HG02885 (cell line): ENCODE results near the gene UGT8.
A peak's percentile ranks its signal among the peaks of the same experiment; 100 is the strongest.
"Not testable (repeated sequence)": the region's sequence is repeated elsewhere in the genome, so short reads cannot be mapped to it uniquely, and the experiment has no call there.

Experiments used
- ATAC-seq: cut with Tn5 transposase; IDR thresholded peaks from one replicate; pipeline ENCODE4 v1.9.1; 2021; ENCODE audit warnings: mild to moderate bottlenecking; ENCODE audit not compliant: unreplicated experiment, poor library complexity

UGT8 gene, protein sequence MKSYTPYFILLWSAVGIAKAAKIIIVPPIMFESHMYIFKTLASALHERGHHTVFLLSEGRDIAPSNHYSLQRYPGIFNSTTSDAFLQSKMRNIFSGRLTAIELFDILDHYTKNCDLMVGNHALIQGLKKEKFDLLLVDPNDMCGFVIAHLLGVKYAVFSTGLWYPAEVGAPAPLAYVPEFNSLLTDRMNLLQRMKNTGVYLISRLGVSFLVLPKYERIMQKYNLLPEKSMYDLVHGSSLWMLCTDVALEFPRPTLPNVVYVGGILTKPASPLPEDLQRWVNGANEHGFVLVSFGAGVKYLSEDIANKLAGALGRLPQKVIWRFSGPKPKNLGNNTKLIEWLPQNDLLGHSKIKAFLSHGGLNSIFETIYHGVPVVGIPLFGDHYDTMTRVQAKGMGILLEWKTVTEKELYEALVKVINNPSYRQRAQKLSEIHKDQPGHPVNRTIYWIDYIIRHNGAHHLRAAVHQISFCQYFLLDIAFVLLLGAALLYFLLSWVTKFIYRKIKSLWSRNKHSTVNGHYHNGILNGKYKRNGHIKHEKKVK

DNA sequence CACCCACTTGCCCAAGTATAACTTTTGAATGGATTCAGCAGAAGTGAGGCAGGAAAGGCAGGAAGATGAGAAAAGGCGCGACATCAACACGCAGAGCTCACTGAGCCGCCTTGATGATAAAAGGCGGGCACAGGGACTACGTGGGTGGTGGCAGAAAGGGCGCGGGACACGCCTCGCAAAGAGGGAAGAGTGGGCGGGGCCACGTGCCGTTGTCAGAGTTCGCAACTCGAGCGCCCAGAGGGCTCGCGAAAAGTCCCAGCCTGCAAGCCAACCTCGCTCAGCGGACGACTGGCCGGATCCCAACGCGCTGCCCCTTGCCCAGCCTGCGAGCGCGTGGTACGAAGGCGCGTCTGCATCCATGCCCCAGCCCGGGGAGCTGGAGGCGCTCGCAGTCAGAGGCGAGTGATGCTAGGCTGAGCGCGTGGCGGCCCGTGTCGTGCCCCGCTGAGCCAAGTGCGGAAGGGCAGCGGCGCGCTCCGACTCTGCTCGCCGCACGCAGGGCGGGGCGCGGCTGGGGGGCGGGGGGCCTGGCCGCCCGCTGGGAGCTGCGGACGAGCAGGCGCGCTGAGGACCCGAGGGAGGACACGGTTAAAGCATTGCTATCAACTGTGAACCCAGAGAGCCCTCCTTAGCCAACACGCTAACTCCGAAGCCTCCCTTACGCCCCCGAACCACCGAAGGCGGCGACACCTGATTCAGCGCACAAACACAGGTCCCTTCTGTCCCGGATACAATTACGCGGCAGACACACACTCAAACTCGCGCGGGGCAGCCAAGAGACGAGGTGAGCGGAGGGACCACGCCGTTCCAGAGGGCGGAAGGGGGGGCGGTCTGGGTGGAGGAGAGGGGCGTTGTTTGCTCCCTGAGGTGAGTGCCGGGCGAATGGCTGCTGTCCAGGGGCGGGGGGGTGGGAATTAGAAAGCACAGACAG lies at the start of gene UGT8:
TSS of gene UGT8 (plus strand) at position 617 of the 931 bp plus-strand sequence. CDS start 24,074 bp downstream, outside the sequence.
- peak; percentile 41 for ATAC-seq

DNA sequence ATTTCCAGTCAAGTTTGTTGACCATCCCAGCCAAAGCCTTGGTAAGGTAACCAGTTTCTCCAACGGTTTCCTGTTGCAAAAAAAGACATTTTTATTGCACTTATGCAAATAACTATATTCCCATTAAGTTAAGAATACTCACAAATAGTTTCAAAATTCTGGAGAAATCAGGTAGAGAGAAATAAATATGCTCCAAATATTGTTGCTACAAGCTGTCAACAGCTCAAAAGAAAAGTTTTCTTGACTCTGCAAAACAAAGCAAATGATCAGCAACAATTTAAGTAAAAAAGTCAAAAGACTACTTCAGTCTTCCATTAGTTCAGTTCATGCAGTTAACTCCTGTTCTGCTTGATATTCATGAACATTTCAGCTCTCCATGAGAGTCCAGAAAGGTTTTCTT lies 49.0 kb upstream of the UGT8 start:
- ATAC-seq = no peak

DNA sequence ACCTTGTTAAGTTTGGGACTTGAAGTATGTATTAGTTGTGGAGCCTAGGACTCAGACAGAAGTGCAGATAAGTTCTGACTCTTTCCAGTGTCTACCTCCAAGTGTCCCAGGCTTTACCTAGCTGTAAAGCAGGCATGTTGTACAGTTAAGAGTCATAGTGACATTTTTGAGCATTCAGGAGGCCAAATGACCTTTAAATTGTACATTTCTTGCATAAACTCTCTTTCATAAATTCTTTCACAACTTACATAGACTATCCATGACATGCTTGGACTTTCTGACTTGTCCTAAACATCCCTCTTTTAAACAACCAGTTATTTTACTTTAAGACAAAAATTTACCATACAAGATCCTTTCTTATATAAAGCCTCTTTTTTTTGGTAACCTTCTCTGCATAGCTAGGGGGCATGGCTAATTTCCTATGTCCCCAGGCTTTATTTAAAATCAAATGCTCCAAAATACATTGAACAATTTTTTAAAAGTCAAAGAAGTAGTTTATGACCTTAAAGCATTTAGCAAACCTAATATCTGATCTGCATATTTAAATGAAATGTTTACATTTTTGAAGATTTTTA lies 40.1 kb upstream of the UGT8 start:
- ATAC-seq = no peak

DNA sequence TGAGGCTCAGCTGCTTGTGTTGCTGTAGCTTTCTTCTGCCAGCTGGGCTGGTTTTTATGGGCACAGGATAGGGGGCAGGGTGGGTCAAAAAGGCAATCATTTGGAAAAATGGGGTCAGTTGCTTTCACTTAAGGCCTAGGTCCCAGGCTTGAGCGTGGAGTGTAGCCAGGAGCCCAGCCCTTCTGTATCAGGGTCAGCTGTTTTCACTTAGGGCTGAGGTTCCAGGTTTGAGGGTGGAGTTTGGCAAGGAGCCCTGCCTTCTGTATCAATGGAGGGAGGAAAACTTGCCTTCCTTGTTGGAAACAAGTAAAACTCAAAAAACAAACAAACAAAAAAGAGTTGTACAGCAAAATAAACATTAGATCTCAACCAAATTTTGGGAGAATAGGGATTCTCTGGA lies 37.0 kb upstream of the UGT8 start:
- no peak for ATAC-seq

DNA sequence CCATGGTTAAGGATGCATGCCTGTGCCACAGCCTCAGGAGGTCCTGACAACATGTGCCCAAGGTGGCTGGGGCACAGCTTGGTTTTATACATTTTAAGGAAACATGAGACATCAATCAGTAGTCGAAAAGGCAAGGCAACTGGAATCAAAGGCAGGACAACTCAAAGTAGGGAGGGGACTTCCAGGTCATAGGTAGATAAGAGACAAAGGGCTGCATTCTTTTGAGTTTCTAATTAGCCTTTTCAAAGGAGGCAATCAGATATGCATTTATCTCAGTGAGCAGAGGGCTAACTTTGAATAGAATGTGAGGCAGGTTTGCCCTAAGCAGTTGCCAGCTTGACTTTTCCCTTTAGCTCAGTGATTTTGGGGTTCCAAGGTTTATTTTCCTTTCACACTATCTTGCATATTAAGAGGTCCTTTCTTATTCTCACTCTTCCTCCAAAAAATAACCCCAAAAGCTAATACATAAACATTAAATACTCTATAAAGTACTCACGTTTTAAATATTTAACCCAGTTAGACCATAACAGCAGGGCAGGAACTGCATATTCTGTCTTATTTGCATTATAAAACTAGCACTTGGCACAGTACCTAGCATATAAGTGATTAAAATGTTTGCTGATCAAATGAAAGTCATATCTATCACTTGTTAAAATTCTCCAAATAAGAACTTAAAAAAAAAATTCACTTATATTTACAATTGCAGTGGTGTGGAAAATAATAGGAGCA lies 36.3 kb upstream of the UGT8 start:
- ATAC-seq = no peak

DNA sequence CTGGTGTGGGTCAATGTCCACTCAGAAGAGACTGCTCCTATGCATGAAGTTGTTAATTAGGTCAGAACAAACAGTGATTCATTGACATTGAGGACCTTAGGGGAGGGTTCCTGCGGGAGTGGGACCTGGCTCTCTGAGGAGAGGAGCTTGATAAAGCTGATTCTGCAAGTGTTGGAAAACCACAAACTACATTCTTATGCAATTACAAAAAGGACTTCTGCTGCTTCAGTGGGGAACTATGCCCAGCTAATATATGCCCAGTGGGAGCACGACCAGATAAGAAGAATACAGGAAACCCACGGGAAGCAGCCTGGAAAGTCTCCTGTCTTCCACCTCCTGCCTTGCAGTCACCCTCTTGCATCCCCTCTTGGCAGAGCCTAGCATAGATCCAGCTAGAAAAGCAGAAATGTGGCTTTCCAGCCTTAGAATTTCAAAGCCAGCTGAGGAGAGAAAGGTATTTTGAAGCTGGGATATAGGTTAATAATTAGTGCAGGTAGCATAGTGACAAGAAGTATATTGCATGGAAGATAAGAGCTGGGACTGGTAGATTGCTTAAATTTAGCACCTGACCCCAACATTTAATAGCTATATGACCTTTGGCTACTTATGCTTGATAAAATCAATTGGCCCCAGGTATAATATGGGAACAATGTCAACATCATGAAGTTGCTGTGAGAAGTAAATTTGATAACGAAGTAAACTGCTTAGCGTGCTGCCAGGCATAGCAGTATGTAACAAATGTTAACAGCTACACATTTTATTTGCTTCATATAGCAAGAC lies 34.9 kb upstream of the UGT8 start:
- no peak for ATAC-seq

DNA sequence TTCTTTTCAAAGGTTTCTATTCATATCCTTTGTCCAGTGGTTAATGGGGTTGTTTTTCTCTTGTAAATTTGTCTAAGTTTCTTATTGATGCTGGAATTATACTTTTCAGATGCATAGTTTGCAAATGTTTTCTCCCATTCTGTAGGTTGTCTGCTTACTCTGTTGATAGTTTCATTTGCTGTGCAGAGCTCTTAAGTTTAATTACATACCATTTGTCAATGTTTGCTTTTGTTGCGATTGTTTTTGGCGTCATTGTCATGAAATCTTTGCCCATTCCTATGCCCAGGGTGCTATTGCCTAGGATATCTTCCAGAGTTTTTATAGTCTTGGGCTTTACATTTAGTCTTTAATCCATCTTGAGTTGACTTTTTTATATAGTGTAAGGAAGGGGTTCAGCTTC lies 21.2 kb upstream of the UGT8 start:
- ATAC-seq = no peak

DNA sequence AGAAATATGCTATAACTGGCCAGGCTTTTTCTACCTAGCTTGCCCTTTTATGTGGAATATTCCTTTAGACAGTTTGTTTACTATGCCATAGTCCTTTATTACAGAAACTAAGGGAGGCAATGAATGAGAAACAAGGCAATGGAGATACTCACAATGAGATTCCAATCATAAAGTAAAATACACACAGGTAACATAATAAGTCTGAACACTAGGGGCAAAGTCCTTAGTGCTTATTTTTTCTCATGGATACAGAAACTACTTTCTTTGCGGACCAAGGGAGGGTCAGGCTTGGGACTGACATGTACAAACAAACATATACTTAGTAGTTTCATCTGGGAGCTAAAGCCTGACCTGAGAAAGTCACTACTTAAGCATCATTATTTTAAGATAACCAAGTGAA lies 16.0 kb upstream of the UGT8 start:
- ATAC-seq = no peak

DNA sequence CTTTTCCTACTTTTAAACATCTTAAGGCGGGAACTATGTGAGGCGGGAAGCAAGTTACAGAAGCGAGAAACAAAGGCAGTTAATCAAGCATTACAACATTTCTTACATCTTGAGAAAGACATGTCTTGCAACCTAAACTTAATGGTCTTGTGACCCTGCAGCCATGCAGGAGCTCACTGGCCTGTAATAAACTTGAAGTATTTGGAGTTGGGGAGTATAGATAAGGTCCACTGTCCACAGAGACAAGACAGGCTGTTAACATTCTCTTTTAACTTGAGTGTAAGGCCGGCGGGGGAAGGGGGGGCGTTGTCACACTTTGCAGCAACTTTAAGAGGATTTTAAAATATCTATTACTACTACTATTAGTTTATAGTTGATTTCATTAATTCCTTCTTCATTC lies 10.3 kb upstream of the UGT8 start:
- ATAC-seq = no peak

DNA sequence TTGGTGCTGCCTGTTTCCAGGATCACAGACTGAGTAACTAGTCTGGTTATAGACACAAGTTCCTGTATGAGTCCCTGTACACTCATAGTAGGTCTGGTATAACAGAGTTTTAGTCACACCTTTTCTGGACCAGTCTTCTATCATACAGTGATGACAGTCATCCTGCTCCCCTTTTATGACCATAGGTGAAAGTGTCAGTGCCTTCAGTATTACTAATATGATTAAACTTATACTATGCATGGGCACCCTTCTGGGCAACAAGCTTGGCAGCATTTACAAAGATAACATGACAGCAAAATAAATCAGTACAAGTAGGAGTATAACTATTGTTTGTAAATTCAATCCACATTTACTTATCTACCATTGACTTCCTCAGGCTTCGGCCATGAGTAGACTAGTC lies 8.2 kb upstream of the UGT8 start:
- ATAC-seq = not testable (repeated sequence)

DNA sequence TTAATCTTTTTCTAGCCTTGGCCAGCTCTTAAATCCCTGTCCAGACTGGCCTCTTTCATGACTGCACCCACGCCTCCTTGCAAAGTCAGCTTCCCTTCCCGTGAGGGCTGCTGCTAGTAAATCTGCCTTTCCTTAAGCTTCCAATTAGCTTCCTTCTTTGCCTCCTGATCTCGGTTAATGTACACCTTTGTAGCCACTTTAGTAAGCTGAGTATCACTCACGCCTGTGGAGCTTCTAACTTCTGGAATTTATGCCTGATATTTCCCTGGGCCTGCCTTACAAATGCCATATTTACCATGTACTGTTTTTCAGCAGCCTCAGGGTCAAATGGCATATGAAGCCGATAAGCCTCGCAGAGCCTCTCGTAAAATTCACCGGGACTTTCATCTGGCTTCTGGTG lies 5.1 kb upstream of the UGT8 start:
- ATAC-seq = no peak

DNA sequence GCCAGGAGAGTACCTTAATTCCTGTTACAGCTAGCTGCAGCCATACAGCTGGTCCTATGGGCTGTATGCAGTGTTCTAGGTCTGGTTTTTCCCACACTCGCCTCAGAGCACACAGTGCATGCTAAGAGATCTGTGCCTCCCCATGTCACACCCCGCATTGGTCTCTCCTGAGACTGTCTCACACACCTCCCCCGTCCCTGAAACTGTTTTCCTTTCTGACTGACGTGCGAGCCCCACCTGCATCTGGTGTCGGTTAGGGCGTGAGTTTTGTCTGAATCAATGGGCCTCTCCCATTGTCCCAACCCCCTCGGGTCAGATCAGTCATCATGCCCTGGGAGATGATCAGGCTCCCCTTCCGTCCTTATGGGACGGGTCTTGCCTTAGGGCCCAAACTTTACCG lies 3.4 kb upstream of the UGT8 start:
- peak; percentile 37 for ATAC-seq

DNA sequence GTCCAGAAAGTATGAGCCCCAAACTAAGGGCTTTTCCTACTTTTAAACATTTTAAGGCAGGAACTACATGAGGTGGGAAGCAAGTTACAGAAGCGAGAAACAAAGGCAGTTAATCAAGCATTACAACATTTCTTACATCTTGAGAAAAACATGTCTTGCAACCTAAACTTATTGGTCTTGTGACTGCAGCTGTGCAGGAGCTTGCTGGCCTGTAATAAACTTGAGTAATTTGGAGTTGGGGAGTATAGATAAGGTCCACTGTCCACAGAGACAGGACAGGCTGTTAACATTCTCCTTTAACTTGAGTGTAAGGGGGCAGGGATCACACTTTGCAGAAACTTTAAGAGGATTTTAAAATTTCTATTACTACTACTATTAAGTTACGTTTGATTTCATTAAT lies 2.7 kb upstream of the UGT8 start:
- no peak for ATAC-seq

DNA sequence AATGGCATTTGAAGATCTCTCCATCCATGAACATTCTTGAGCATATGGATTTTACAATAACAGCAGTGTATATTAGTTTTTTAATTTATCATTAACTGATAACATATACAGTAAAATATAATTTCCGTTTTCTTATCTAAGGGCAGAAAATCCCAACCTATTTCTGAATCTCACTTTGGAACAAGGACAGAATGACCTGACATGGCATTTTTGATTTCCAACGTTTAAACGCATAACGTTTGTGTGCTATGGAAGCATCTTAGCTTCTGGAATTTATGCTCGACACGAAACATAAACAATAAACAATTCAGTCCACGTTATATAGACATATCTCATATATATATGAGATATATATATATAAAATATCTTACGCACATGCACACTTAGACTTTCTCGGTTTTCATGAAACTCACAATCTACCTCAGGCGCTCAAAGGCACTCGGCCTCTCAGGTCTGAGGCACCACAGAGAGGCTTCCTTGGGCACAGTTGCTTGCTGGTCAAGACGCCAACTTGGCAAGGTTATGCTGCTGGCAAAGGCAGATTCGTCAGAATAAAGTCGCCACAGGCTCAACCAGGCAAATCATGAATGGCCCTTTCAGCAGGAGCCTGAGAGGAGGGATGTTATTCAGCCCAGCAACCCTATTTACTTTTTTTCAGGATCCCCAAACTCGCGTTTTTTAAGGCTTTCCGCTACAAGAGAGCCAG lies 1.0 kb upstream of the UGT8 start:
- no peak for ATAC-seq

DNA sequence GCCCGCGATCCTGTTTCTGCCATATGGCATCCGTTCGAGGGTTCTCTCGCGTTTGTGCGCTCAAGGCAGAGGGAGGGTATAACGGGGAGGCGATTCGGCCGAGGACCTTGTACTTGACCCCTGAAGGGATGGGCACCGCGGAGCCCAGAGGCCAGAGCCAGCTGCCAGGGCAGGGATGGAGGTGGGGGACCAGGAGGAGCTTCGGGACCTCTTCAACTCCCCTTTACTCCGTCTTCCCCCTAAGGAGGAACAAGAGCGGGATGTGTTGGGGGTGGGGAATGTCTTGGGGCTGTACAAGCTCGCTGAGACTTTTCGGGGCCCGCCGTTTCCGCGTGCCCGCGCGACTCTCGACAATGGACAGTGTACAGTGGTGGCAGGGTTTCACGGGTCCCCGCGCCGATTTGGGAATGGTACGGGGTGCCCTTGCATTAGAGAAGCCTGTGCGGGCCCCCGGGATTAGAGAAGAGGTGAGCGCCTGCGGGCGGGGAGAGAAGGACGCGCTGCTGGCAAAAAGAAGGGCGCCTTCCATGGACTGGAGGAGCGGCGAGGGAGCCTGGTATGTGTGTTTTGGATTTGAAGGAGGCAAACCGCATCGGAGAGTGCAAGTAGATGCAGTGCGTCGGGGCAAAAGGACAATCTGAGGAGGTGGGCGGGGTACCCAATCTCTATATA lies 760 bp downstream of the UGT8 start:
- ATAC-seq = no peak

DNA sequence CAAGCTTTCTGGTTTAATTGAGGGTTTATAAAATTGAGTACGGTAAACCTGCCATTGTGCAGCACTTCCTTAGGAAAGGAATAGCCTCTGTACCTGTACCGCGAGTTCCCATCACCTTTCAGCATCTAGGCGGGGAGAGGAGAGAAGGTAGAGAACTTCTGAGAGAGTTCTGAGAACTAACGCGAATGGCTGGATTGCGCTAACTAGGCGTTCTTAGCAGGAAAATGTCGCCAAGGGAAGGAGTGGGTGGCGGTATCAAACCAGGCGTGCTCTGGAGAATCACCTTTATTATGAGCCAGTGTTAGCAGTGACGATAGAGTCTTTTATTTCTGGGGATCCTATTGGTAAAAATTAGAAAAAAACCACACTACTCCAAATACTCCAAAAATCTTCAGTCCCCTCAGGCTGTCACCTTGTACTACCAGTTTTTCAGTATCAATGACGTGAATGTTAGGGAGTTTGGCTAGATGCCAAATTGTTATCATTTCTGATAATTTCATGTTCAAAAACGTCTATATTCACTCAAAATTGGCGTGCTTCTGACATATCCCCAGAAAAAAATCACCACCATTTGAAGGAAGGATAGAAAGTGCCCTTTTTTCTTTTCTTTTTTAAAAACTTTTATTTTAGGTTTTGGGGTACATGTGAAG lies 1.4 kb downstream of the UGT8 start:
- no peak for ATAC-seq

DNA sequence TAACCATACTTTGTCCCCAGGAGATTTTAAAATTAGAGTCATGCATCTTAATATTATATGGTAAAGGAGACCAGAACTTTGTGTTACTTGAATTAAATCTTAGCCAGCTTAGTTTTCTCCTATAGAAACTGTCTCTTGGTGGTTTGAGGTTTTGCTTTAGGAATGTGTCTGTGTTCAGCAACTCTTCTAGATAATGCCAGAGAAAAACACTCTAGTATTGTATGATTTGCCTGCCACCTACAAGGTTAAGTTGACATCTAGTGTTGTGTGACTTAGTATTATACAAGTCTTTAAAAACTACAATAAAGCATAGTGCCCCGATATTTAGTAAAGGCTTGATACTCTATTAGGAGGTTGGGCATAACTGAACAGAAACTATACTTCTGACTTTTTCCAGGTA lies 2.1 kb downstream of the UGT8 start:
- ATAC-seq = no peak
